Activated CD4-positive, CD25-positive, alpha-beta regulatory T cell (primary cell): ENCODE results near the gene NAT8.
"Not testable (repeated sequence)": the region's sequence is repeated elsewhere in the genome, so short reads cannot be mapped to it uniquely, and the experiment has no call there.

ENCODE experiments used
- DNase-seq, 4 experiments: peaks; one replicate each; lab custom pipeline; 2025; lab: John Stamatoyannopoulos, UW

NAT8 gene

DNA sequence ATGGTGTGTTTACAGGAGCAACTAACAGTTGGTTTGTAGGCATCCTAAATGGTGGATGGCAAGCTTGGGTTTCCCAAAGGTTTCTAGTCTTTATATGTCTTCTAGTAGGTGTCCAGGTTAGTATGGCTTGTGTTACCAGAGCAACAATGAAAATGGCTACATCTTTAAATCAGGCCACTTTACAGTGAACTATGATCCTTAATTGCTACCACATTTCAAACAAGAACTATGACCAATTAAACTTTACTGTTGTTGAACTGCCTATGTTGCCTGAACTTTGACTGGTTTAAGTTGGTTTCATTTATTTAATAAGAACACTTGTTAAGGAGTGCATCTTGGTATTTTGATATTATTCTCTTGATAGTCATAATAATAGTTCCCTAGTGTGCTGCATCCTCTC is 5.2 kb downstream of the NAT8 start:
- not testable (repeated sequence) for DNase-seq

DNA sequence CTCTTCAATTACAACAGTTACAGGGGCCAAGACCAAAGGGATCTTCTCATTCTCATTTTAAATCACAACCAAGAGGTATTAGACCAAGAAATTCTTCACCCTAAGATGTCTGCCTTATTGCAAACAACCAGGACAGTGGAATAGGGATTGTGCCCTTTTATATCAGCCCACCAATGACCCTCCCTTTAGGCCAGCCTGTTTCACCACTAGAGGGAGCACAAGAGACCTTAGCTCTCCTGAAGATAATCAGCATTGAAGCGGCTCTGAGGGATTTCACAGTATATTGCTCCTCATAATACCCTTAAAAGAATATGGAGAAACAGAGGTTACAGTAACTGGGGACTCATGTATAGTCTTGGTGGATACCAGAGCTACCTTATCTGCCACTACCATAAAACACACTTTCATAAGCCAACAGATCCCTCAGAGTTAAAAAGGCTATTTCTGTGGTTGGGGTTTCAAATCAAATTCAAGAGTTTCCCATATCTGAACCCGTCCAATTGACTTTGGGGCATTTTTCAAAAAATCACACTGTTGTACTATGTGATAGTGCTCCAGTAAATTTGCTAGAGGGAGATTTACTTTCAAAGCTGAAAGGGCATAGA is 11.5 kb downstream of the NAT8 start:
- not testable (repeated sequence) for DNase-seq

DNA sequence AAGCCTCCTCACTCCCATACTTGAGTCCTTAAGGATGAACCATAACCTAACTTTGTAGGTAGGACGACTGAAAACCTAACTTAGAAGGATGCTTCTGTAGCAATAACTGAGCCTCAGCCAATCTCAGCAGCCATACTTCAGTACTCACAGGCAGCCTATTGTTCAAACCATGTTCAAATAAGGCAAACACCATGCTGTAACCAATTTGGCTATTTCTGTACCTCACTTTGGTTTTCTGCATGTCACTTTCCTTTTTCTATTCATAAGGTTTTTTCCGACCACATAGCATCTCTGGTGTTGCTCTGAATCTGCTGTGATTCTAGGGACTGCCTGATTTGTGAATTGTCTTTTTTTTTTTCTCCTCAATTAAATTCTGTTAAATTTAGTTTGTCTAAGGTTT is 13.7 kb downstream of the NAT8 start:
- not testable (repeated sequence) for DNase-seq

DNA sequence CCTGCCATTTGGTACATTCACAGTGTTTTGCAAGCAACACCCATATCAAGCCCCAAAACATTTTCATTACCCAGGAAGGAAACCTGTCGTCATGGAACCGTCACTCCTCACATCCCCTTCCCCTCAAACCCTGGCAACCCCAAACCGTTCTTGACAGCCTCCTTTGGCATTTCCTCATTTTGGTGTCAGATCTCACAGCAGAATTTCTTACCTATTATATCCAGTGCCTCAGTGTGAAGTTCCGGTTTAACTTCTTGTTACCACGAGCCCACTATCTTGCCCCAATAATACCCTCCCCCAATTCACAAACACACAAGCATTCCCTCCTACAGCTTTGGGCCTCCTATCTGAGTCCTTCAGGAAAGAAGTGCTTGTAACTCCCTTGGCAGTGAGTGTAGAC is 16.0 kb downstream of the NAT8 start:
- not testable (repeated sequence) for DNase-seq

DNA sequence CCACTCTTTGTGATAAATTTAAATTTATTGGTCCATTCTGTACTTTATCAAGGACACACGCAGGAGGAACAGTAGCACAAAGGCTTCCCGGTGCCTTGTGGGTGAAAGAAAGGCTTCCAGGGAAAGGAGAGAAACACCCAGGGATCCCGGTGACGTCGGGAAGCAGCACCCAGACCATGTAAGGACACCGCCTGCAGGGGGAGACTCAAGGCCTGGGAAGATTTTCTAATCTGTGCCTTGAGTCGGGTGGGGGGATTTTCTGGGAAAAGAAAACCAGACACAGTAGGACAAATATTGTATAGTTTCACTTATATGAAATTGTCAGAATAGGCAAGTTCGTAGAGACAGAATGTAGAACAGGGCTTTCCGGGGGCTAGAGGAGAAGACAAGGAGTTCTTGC is 17.6 kb downstream of the NAT8 start:
- DNase-seq: not testable (repeated sequence)

DNA sequence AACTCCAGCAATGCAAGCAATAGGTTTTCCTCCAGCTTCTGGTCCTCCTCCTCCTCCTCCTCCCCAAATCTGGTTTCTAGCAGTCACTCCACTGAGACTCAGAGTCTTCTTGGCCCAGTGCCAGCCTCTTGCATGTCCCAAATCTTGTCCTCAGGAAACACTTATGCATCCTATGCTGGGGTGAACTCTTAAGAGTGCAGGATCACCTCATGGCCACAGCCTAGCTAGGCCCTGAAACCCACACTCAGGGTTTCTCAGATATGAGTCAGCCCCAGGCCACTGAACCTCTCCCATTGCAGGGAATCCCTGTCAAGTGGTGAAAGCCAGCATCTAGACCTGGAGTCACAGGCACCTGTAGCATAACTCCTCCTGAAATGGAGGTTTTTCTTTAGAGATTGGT is 18.2 kb downstream of the NAT8 start:
- not testable (repeated sequence) for DNase-seq

DNA sequence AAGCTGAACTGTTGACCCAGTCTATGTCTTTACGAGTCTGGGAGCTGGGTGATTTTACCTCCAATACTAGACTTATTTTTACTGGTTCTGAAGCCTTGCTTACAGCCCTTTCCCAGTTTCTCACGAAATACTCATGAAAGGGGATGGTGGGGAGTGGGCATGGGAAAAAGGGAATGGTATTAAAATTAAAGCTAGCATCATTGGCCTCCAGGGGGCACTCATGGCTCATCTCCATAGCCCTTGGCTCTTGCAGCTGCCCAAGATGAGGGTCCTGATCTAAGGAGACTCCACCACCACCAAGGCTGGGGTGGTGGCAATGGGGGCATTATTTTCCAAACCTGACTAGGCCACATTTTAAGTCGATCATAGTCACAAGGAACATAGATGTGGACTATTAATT is 22.3 kb downstream of the NAT8 start:
- not testable (repeated sequence) for DNase-seq

DNA sequence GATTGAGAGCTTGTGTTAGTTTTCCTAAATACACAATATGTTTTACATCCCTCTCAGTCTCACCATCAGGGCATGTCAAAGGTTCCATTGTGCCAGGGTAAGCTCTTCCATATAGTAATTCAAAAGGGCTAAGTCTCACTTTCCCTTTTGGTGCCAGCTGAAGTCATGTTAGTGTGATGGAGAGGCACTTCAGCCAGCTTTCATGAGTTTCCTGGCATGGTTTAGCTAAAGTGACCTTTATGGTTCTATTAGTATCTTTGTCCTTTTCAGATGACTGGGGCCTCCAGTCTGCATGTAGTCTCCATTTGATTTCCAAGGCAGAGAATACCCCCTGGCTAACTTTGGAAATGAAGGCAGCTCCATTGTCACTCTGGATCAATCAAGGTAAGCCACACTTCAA is 27.2 kb downstream of the NAT8 start:
- no peak for DNase-seq

DNA sequence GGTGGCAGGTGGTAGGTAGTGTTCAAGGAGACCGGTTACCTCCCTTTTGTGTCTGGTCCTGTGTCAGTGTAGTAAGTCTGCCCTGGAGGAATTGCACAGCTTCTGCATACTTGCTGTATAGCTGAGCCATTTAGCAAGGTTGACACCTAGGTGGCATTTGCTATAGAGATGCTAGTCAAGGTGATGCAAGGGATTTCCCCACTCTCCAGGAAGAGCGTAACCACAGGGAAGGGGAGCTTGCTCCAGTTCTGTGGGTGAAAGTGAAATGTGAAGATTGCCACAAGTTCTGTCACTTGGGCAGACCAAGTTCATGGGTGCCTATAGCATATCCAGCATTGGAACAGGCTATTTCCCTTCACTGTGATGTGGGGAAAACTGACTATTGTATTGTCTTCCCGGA is 28.1 kb downstream of the NAT8 start:
- DNase-seq: no peak

DNA sequence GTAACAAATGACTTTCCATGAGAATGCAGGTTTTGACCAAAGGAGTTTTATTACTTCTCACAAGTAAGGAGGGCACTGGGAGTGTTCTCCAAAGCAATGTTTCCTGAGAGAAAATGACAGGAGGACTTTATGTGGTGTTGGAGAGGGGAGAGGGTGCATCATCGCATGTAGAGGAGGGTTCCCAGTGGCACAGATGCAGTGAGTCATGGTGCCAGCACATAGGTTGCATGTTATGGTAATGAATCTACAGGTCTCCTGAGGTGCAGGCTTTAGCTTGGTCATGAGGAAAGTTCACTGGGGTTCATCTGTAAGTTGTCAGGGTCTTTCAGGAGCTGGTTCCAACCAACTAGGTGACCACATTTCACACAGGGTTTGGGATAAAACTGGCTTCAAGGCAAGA is 30.4 kb downstream of the NAT8 start:
- DNase-seq: no peak

DNA sequence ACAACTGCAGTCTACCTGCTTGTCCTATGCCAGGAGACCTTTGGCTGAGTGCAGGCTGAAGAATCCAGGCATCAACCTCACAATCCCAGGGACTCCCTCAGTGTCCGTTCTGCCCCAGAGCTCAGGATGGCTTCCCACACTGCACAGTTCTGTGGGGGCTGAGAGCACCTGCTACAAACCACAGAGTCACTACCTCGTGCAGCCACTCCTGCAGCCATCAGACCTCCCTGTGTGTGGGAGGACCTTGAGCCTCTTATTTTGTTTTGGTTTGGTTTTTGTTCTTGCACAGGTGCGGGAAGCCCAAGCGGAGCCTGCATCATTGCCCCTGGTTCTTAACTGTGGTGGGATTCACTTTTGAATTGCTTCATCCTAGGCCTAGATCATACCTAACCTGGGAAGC is 31.0 kb downstream of the NAT8 start:
- DNase-seq: no peak

DNA sequence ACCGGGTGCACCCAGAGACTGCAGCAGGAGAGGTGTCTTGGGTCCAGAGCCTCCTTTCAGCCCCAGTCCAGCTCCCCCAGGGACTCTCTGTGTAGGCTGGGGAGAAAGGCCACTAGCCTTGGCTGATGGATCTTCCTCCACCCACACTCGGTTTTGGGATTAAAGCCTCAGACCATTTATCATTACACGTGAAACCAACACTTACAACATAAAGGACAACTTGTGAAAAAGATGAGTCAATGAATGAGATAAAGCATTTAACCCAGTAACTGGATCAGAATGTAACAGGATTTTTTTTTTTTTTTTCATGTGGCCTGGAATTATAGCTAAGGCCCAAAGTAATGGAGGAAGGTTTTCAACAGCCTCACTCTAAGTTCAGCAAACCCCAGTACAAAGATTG is 32.1 kb downstream of the NAT8 start:
- DNase-seq: no peak

DNA sequence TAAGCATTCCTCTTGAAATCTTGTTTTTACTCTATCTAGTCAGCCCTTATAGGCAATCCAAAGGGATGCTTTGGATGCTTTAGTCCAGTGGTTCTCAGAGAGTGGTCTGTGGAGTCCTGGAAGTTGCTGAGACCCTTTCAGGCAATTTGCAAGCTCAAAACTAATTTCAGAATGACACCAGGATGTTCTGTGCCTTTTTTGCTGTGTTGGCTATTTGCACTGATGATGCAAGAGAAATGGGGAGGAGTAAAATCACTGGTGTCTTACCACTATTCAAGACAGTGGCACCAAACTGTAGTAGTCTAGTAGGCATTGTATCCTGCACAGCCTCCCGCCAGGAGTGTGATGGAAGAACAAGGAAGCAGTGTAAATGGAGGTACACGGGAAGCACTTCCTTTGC is 37.6 kb downstream of the NAT8 start:
- not testable (repeated sequence) for DNase-seq

DNA sequence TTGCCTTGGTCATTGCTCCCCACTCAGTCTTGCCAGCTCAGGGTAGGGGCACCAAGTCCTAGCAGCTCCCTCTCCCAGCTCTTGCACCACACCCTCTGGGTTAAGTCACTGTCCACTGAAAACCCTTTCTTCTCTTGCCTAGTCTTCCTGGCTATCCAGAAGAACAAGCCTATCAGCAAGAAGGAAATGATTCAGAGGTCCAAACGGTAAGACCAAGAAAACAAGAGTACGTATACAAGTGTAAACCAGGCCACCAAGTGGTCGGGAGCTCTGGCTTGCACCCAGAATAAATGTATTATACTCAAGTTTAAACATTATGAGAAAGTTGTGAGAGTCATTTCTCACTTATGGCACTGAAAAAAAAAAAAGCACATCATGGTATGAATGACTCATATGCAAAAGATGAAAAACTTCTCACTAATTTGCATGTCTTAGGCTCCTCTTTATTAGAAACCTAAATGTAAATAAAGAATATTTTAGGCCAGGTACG is 39.1 kb downstream of the NAT8 start:
- not testable (repeated sequence) for DNase-seq

DNA sequence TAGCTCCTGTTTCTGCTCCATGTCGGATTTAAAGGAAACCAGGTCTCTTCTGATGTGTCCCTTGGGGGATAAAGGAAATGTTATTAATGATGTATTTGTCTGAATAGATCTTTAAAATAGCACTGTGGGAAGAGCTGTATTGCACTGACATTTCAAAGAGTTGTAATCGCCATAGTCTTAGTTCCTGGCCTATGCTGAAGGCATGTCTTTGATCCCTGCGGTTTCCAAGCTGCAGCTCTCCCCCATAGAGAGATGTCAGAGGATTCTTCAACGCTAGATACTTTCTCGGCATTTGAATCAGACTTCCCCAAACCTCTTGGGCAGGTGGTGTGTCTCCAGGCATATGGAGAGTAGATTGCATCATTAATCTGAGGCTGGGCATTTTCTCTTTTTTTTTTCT is 40.4 kb downstream of the NAT8 start:
- DNase-seq: no peak

DNA sequence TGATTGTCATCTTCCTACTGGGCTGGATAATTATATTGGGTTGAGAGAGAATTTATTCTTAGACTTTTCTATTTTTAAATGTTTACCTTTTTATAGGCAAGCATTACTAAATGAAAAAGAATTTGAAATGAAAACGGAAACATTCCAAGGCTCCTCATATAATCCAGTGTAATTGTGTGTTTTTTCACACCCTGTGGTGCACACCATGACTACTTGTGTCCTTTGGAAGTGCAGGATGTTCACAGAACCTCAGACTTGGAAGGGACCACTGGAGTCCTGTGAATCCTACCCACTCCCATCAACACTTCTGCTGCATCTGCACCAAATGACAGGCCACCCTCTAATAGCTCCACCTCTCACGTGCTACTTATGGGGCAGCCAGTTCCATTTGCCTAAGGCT is 48.0 kb downstream of the NAT8 start:
- DNase-seq: no peak

DNA sequence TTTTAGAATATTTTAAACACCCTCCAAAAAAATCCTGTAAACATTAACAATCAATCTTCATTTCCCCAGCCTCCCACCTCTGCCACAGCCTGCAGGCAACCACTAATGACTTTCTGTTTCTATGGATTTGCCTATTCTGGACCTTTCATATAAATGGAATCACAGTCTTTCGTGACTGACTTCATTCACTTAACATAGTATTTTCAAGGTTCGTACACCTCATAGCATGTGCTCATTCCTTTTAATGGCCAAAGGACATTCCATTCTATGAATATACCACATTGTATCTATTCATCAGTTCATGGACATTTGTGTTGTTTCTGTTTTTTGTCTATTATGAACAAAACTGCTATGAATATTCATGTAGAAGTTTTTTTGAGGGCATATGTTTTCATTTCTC is 48.5 kb downstream of the NAT8 start:
- DNase-seq: no peak
